H1 (cell line): ENCODE data around the gene POLR1C. TPM values are rescaled to one million over a fixed set of nuclear protein-coding genes. Genes with fewer than 3 reads are reported as not detected.

ENCODE experiments used
- ATF2 ChIP-seq: IDR thresholded peaks from 2 replicates; pipeline ENCODE4 v1.6.1; 2012; ENCODE audit warnings: low read length, inconsistent platforms
- CHD1 ChIP-seq: IDR thresholded peaks from 2 replicates; pipeline ENCODE4 v1.6.1; 2012; ENCODE audit warnings: low read depth, low read length, improper control_type of control experiment
- EZH2 ChIP-seq: fragments of 200-600 bp; sonication (generic); IDR thresholded peaks from 2 replicates; pipeline ENCODE4 v1.7.1; 2012; ENCODE audit warnings: low read depth, mild to moderate bottlenecking, moderate library complexity, low read length, inconsistent platforms; ENCODE audit not compliant: severe bottlenecking
- FOSL1 ChIP-seq: IDR thresholded peaks from 2 replicates; pipeline ENCODE4 v1.6.1; 2011; ENCODE audit warnings: mild to moderate bottlenecking, low read depth, low read length, moderate library complexity; ENCODE audit not compliant: insufficient read depth
- TCF12 ChIP-seq: IDR thresholded peaks from 2 replicates; pipeline ENCODE4 v1.6.1; 2011; ENCODE audit warnings: low read depth, mild to moderate bottlenecking, low read length
- polyA plus RNA-seq, 7 experiments: library from polyadenylated mRNA; depleted of rRNA in 3 of 7; stranded (reverse) in 5 of 7; unstranded in 2 of 7; fragments of >200 nt in 5 of 7; fragments of 200-250 nt in 2 of 7; gene quantifications; 1 replicate in 5 of 7; 2 replicates in 1 of 7; 4 replicates in 1 of 7; pipeline versions ENCODE4 v1.2.1 to v1.2.3, GENCODE V29; 2011 to 2013; ENCODE audit warnings: missing spikeins in 2 of 7, mixed read lengths in 2 of 7
- total RNA-seq: library from RNA; stranded (reverse); fragmentation: NEBNext Ultra II Directional; extraction: Animal tissue kit (Norgen Biotek cat#: 25700); gene quantifications from 2 replicates; pipeline ENCODE4 v1.2.1, GENCODE V29; 2021
- TF ChIP-seq, protein P1 (sequence below): fragments of 300-600 bp; sonication (generic); IDR thresholded peaks from 2 replicates; pipeline ENCODE4 v1.7.1; 2012; ENCODE audit warnings: low read length, moderate library complexity, mild to moderate bottlenecking, inconsistent platforms; ENCODE audit not compliant: insufficient replicate concordance
- TF ChIP-seq, protein P2 (sequence below): IDR thresholded peaks from 2 replicates; pipeline ENCODE4 v1.6.1; 2011; ENCODE audit warnings: low read length, improper control_type of control experiment

POLR1C gene
- total and polyA plus RNA-seq, 2 of the 8 experiments (the other 6 are each of a cell fraction or from before 2014, with no cell fraction given) = 42.9 to 49.6 TPM

- no peak for TF ChIP-seq TCF12
- no peak for TF ChIP-seq ATF2
- TF ChIP-seq, protein P1, sequence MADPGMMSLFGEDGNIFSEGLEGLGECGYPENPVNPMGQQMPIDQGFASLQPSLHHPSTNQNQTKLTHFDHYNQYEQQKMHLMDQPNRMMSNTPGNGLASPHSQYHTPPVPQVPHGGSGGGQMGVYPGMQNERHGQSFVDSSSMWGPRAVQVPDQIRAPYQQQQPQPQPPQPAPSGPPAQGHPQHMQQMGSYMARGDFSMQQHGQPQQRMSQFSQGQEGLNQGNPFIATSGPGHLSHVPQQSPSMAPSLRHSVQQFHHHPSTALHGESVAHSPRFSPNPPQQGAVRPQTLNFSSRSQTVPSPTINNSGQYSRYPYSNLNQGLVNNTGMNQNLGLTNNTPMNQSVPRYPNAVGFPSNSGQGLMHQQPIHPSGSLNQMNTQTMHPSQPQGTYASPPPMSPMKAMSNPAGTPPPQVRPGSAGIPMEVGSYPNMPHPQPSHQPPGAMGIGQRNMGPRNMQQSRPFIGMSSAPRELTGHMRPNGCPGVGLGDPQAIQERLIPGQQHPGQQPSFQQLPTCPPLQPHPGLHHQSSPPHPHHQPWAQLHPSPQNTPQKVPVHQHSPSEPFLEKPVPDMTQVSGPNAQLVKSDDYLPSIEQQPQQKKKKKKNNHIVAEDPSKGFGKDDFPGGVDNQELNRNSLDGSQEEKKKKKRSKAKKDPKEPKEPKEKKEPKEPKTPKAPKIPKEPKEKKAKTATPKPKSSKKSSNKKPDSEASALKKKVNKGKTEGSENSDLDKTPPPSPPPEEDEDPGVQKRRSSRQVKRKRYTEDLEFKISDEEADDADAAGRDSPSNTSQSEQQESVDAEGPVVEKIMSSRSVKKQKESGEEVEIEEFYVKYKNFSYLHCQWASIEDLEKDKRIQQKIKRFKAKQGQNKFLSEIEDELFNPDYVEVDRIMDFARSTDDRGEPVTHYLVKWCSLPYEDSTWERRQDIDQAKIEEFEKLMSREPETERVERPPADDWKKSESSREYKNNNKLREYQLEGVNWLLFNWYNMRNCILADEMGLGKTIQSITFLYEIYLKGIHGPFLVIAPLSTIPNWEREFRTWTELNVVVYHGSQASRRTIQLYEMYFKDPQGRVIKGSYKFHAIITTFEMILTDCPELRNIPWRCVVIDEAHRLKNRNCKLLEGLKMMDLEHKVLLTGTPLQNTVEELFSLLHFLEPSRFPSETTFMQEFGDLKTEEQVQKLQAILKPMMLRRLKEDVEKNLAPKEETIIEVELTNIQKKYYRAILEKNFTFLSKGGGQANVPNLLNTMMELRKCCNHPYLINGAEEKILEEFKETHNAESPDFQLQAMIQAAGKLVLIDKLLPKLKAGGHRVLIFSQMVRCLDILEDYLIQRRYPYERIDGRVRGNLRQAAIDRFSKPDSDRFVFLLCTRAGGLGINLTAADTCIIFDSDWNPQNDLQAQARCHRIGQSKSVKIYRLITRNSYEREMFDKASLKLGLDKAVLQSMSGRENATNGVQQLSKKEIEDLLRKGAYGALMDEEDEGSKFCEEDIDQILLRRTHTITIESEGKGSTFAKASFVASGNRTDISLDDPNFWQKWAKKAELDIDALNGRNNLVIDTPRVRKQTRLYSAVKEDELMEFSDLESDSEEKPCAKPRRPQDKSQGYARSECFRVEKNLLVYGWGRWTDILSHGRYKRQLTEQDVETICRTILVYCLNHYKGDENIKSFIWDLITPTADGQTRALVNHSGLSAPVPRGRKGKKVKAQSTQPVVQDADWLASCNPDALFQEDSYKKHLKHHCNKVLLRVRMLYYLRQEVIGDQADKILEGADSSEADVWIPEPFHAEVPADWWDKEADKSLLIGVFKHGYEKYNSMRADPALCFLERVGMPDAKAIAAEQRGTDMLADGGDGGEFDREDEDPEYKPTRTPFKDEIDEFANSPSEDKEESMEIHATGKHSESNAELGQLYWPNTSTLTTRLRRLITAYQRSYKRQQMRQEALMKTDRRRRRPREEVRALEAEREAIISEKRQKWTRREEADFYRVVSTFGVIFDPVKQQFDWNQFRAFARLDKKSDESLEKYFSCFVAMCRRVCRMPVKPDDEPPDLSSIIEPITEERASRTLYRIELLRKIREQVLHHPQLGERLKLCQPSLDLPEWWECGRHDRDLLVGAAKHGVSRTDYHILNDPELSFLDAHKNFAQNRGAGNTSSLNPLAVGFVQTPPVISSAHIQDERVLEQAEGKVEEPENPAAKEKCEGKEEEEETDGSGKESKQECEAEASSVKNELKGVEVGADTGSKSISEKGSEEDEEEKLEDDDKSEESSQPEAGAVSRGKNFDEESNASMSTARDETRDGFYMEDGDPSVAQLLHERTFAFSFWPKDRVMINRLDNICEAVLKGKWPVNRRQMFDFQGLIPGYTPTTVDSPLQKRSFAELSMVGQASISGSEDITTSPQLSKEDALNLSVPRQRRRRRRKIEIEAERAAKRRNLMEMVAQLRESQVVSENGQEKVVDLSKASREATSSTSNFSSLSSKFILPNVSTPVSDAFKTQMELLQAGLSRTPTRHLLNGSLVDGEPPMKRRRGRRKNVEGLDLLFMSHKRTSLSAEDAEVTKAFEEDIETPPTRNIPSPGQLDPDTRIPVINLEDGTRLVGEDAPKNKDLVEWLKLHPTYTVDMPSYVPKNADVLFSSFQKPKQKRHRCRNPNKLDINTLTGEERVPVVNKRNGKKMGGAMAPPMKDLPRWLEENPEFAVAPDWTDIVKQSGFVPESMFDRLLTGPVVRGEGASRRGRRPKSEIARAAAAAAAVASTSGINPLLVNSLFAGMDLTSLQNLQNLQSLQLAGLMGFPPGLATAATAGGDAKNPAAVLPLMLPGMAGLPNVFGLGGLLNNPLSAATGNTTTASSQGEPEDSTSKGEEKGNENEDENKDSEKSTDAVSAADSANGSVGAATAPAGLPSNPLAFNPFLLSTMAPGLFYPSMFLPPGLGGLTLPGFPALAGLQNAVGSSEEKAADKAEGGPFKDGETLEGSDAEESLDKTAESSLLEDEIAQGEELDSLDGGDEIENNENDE = no peak
- TF ChIP-seq, protein P2, sequence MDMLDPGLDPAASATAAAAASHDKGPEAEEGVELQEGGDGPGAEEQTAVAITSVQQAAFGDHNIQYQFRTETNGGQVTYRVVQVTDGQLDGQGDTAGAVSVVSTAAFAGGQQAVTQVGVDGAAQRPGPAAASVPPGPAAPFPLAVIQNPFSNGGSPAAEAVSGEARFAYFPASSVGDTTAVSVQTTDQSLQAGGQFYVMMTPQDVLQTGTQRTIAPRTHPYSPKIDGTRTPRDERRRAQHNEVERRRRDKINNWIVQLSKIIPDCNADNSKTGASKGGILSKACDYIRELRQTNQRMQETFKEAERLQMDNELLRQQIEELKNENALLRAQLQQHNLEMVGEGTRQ = no peak
- TF ChIP-seq CHD1 = no peak
- no peak for TF ChIP-seq FOSL1
- no peak for TF ChIP-seq EZH2
Observed at GRCh38 chr6:43516697-43517504, at the start of gene POLR1C, which contains the start of gene YIPF3 (continued).
